Kidney epithelial cell (primary cell): ENCODE measurements around the gene TRAF4. TPM values are rescaled to one million over a fixed set of nuclear protein-coding genes. Genes with fewer than 3 reads are reported as not detected.
"Not testable (repeated sequence)": the region's sequence is repeated elsewhere in the genome, so short reads cannot be mapped to it uniquely, and the experiment has no call there.

ENCODE experiments used
- DNase-seq: peaks from one replicate; pipeline ENCODE4 v3.0.0-alpha.2; 2010; ENCODE audit warnings: low read depth
- H3K27me3 ChIP-seq: 2 replicates; pipeline ENCODE4 v1.6.0; 2011; ENCODE audit warnings: low read length; ENCODE audit not compliant: control insufficient read depth, insufficient read depth
- H3K36me3 ChIP-seq: 2 replicates; pipeline ENCODE4 v1.5.1; 2011; ENCODE audit warnings: low read length; ENCODE audit not compliant: control insufficient read depth, insufficient read depth
- H3K4me3 ChIP-seq: 2 replicates; pipeline ENCODE4 v1.5.1; 2011; ENCODE audit warnings: low read depth, mild to moderate bottlenecking, control low read depth, low read length
- CTCF ChIP-seq: IDR thresholded peaks from 2 replicates; pipeline ENCODE4 v1.5.1; 2011; ENCODE audit warnings: mild to moderate bottlenecking, moderate library complexity, low read length, control low read depth, inconsistent platforms; ENCODE audit not compliant: insufficient read depth, poor library complexity, severe bottlenecking
- total RNA-seq: library from RNA; depleted of rRNA; stranded (reverse); fragments of >200 nt; gene quantifications from 2 replicates; pipeline ENCODE4 v1.2.3, GENCODE V29; 2015

The TRAF4 gene
- total RNA-seq, 1 donor from 2014 or later: 174 TPM

- peak within 1 kb of the TSS; percentile 75 for H3K4me3 ChIP-seq
- DNase-seq: no peak
- TF ChIP-seq CTCF: no peak
- H3K36me3 ChIP-seq: peaks cover 3% of the 10 kb centered on the region
- H3K27me3 ChIP-seq: no peaks in the 10 kb centered on the region
These were observed 15.2 kb upstream of the TRAF4 start, which contains the start of gene NEK8 for GRCh38 chr17:28728364-28729200. TSS of gene NEK8 (plus strand) at chr17:28728788. CDS start at chr17:28728814, 26 bp downstream.

- H3K4me3 ChIP-seq: no peak overlapping the region
- DNase-seq: no peak
- H3K36me3 ChIP-seq: no peaks in the 10 kb centered on the region
- TF ChIP-seq CTCF: no peak
- no peaks in the 10 kb centered on the region for H3K27me3 ChIP-seq
These were observed 13.9 kb upstream of the TRAF4 start for GRCh38 chr17:28729950-28730330.

GRCh38 chr17:28733346-28733745 lies 10.5 kb upstream of the TRAF4 start:
- Histone ChIP-seq H3K4me3 (no peak overlapping the region), H3K27me3 (no peaks in the 10 kb centered on the region), H3K36me3 (no peaks in the 10 kb centered on the region)
- TF ChIP-seq CTCF: no peak
- no peak for DNase-seq

GRCh38 chr17:28734712-28735241 lies 9.0 kb upstream of the TRAF4 start:
- DNase-seq: no peak
- TF ChIP-seq CTCF: no peak
- no peaks in the 10 kb centered on the region for H3K36me3 ChIP-seq
- H3K27me3 ChIP-seq: no peaks in the 10 kb centered on the region
- H3K4me3 ChIP-seq: no peak overlapping the region

GRCh38 chr17:28735242-28735722 lies 8.5 kb upstream of the TRAF4 start:
- no peak for DNase-seq
- Histone ChIP-seq H3K4me3 (no peak overlapping the region), H3K27me3 (no peaks in the 10 kb centered on the region), H3K36me3 (no peaks in the 10 kb centered on the region)
- no peak for TF ChIP-seq CTCF

- not testable (repeated sequence) for H3K36me3 ChIP-seq, H3K4me3 ChIP-seq, DNase-seq, H3K27me3 ChIP-seq
These were observed 7.7 kb upstream of the TRAF4 start for GRCh38 chr17:28735913-28736769.
